BLaER1 treated with 17β-estradiol and CSF1 and Interleukin-3, amounts not matched to agents 10 nM and 100 nM (cell line): ENCODE measurements around the gene UBR3.
A peak's percentile ranks its signal among the peaks of the same experiment; 100 is the strongest.
"Not testable (repeated sequence)": the region's sequence is repeated elsewhere in the genome, so short reads cannot be mapped to it uniquely, and the experiment has no call there.

ENCODE experiments used
- H3K27ac ChIP-seq, 11 experiments: shearing (Covaris generic); formaldehyde crosslinking; 2 replicates each; pipeline ENCODE4 v1.8.1; 2022
- H3K27me3 ChIP-seq, 11 experiments: shearing (Covaris generic); formaldehyde crosslinking; 2 replicates each; pipeline ENCODE4 v1.8.1; 2022
- H3K36me3 ChIP-seq, 11 experiments: shearing (Covaris generic); formaldehyde crosslinking; 2 replicates each; pipeline ENCODE4 v1.8.1; 2022
- H3K4me1 ChIP-seq, 10 experiments: shearing (Covaris generic); formaldehyde crosslinking; 2 replicates each; pipeline ENCODE4 v1.8.1; 2022
- H3K4me2 ChIP-seq, 11 experiments: shearing (Covaris generic); formaldehyde crosslinking; 2 replicates each; pipeline ENCODE4 v1.8.1; 2022
- H3K4me3 ChIP-seq, 10 experiments: shearing (Covaris generic); formaldehyde crosslinking; 2 replicates each; pipeline ENCODE4 v1.8.1; 2022
- H3K9ac ChIP-seq, 11 experiments: shearing (Covaris generic); formaldehyde crosslinking; 2 replicates each; pipeline ENCODE4 v1.8.1; 2022
- H3K9me3 ChIP-seq, 11 experiments: shearing (Covaris generic); formaldehyde crosslinking; replicated peaks in 1 of 11; 2 replicates each; pipeline ENCODE4 v1.8.1; 2022
- H4K20me1 ChIP-seq, 11 experiments: shearing (Covaris generic); formaldehyde crosslinking; 2 replicates each; pipeline ENCODE4 v1.8.1; 2022
- Cebpa-rat ChIP-seq, 11 experiments: shearing (Covaris generic); IDR thresholded peaks; 2 replicates each; pipeline ENCODE4 v1.8.1; 2022

The UBR3 gene

GRCh38 chr2:169933124-169933711 is 106.0 kb downstream of the UBR3 start:
- H3K4me2 ChIP-seq: no peak overlapping the region
- no peak overlapping the region for H3K4me3 ChIP-seq
- H3K27me3 ChIP-seq: no peaks in the 10 kb centered on the region
- no peak overlapping the region for H3K9ac ChIP-seq
- no peaks in the 10 kb centered on the region for H4K20me1 ChIP-seq
- no peaks in the 10 kb centered on the region for H3K9me3 ChIP-seq
- H3K36me3 ChIP-seq: peaks cover 9 to 58% (median 26%) of the 10 kb centered on the region in 11 experiments; a peak in 20 of 22 replicates
- H3K27ac ChIP-seq: no peak overlapping the region
- peaks cover 0 to 9% (median 0%) of the 10 kb centered on the region in 10 experiments; a peak in 2 of 20 replicates for H3K4me1 ChIP-seq
- no peak for TF ChIP-seq Cebpa-rat (IDR thresholded peaks at IDR 0.05)

- not testable (repeated sequence) for H3K4me2 ChIP-seq, H3K4me1 ChIP-seq, H3K9ac ChIP-seq, H3K4me3 ChIP-seq, H3K27ac ChIP-seq, H3K9me3 ChIP-seq, H4K20me1 ChIP-seq, H3K27me3 ChIP-seq
- H3K36me3 ChIP-seq: peaks cover 10 to 60% (median 30%) of the 10 kb centered on the region in 11 experiments; a peak in 20 of 22 replicates
These were observed 109.4 kb downstream of the UBR3 start for GRCh38 chr2:169936652-169937051.

GRCh38 chr2:169945515-169945914 is 118.3 kb downstream of the UBR3 start:
- H3K9me3 ChIP-seq: no peaks in the 10 kb centered on the region
- no peaks in the 10 kb centered on the region for H3K27me3 ChIP-seq
- no peak overlapping the region for H3K4me2 ChIP-seq
- no peaks in the 10 kb centered on the region for H3K4me1 ChIP-seq
- peaks cover 24 to 85% (median 61%) of the 10 kb centered on the region in 11 experiments; a peak in 21 of 22 replicates for H3K36me3 ChIP-seq
- TF ChIP-seq Cebpa-rat (IDR thresholded peaks at IDR 0.05): no peak
- H4K20me1 ChIP-seq: no peaks in the 10 kb centered on the region
- H3K27ac ChIP-seq: no peak overlapping the region
- no peak overlapping the region for H3K9ac ChIP-seq
- no peak overlapping the region for H3K4me3 ChIP-seq

GRCh38 chr2:169946092-169946491 is 118.8 kb downstream of the UBR3 start:
- Histone ChIP-seq H3K27ac (no peak overlapping the region), H3K4me1 (no peaks in the 10 kb centered on the region), H3K4me2 (no peak overlapping the region), H4K20me1 (no peaks in the 10 kb centered on the region), H3K4me3 (no peak overlapping the region), H3K9ac (no peak overlapping the region), H3K36me3 (peaks cover 24 to 85% (median 55%) of the 10 kb centered on the region in 11 experiments; a peak in 21 of 22 replicates), H3K9me3 (no peaks in the 10 kb centered on the region), H3K27me3 (no peaks in the 10 kb centered on the region)
- no peak for TF ChIP-seq Cebpa-rat (IDR thresholded peaks at IDR 0.05)

GRCh38 chr2:169946546-169946945 is 119.3 kb downstream of the UBR3 start:
- Histone ChIP-seq H3K9me3 (no peaks in the 10 kb centered on the region), H3K27me3 (no peaks in the 10 kb centered on the region), H3K36me3 (peaks cover 23 to 85% (median 51%) of the 10 kb centered on the region in 11 experiments; a peak in 21 of 22 replicates), H4K20me1 (no peaks in the 10 kb centered on the region), H3K27ac (no peak overlapping the region), H3K4me3 (no peak overlapping the region), H3K4me2 (no peak overlapping the region), H3K9ac (no peak overlapping the region), H3K4me1 (no peaks in the 10 kb centered on the region)
- TF ChIP-seq Cebpa-rat (IDR thresholded peaks at IDR 0.05): no peak

- no peak for TF ChIP-seq Cebpa-rat (IDR thresholded peaks at IDR 0.05)
- no peak overlapping the region for H3K4me3 ChIP-seq
- H3K9ac ChIP-seq: no peak overlapping the region
- no peaks in the 10 kb centered on the region; a peak in 1 of 22 replicates for H4K20me1 ChIP-seq
- no peaks in the 10 kb centered on the region for H3K27me3 ChIP-seq
- H3K4me1 ChIP-seq: peaks cover 0 to 2% (median 0%) of the 10 kb centered on the region in 10 experiments; a peak in 2 of 20 replicates
- H3K27ac ChIP-seq: no peak overlapping the region
- H3K36me3 ChIP-seq: peaks cover 35 to 86% (median 53%) of the 10 kb centered on the region in 11 experiments
- peaks cover 0 to 5% (median 0%) of the 10 kb centered on the region in 11 experiments; a peak in 3 of 22 replicates for H3K9me3 ChIP-seq
- no peak overlapping the region for H3K4me2 ChIP-seq
These were observed 128.7 kb downstream of the UBR3 start for GRCh38 chr2:169955940-169956339.

GRCh38 chr2:169957219-169957618 is 130.0 kb downstream of the UBR3 start:
- H3K27ac ChIP-seq, H3K4me2 ChIP-seq, H3K9me3 ChIP-seq, H3K4me3 ChIP-seq, H3K9ac ChIP-seq, H4K20me1 ChIP-seq, H3K27me3 ChIP-seq: not testable (repeated sequence)
- Histone ChIP-seq H3K4me1 (peaks cover 0 to 14% (median 3%) of the 10 kb centered on the region in 10 experiments; a peak in 8 of 20 replicates), H3K36me3 (peaks cover 47 to 87% (median 65%) of the 10 kb centered on the region in 11 experiments)

- H3K4me1 ChIP-seq: peaks cover 0 to 18% (median 3%) of the 10 kb centered on the region in 10 experiments; a peak in 8 of 20 replicates
- H3K27me3 ChIP-seq: no peaks in the 10 kb centered on the region
- peak overlapping the region in 1 of 11 experiments; percentile 26; a peak in 2 of 22 replicates for H3K27ac ChIP-seq
- H3K36me3 ChIP-seq: peaks cover 53 to 94% (median 66%) of the 10 kb centered on the region in 11 experiments
- no peak overlapping the region for H3K4me3 ChIP-seq
- no peaks in the 10 kb centered on the region for H4K20me1 ChIP-seq
- peaks cover 0 to 3% (median 0%) of the 10 kb centered on the region in 11 experiments; a peak in 3 of 22 replicates for H3K9me3 ChIP-seq
- no peak overlapping the region for H3K9ac ChIP-seq
- TF ChIP-seq Cebpa-rat (IDR thresholded peaks at IDR 0.05): peak in 1 of 11 experiments; percentile 32; a peak in 1 of 22 replicates
- peak overlapping the region in 4 of 11 experiments; percentile 18 to 52 (median 46); a peak in 8 of 22 replicates for H3K4me2 ChIP-seq
These were observed 134.7 kb downstream of the UBR3 start for GRCh38 chr2:169961911-169962310.

GRCh38 chr2:169963786-169964185 is 136.5 kb downstream of the UBR3 start:
- Histone ChIP-seq H3K4me1 (peaks cover 0 to 18% (median 3%) of the 10 kb centered on the region in 10 experiments; a peak in 8 of 20 replicates), H3K27ac (no peak overlapping the region), H3K9ac (no peak overlapping the region), H3K4me3 (no peak overlapping the region), H3K27me3 (no peaks in the 10 kb centered on the region), H4K20me1 (no peaks in the 10 kb centered on the region), H3K9me3 (no peaks in the 10 kb centered on the region), H3K4me2 (no peak overlapping the region), H3K36me3 (peaks cover 46 to 90% (median 65%) of the 10 kb centered on the region in 11 experiments)
- TF ChIP-seq Cebpa-rat (IDR thresholded peaks at IDR 0.05): no peak

GRCh38 chr2:169964740-169965139 is 137.5 kb downstream of the UBR3 start:
- no peaks in the 10 kb centered on the region for H4K20me1 ChIP-seq
- H3K27me3 ChIP-seq: no peaks in the 10 kb centered on the region
- TF ChIP-seq Cebpa-rat (IDR thresholded peaks at IDR 0.05): no peak
- H3K4me2 ChIP-seq: no peak overlapping the region
- no peak overlapping the region for H3K4me3 ChIP-seq
- H3K9me3 ChIP-seq: peaks cover 5 to 8% (median 6%) of the 10 kb centered on the region in 11 experiments; a peak in 18 of 22 replicates
- peaks cover 0 to 18% (median 3%) of the 10 kb centered on the region in 10 experiments; a peak in 8 of 20 replicates for H3K4me1 ChIP-seq
- H3K36me3 ChIP-seq: peaks cover 41 to 90% (median 65%) of the 10 kb centered on the region in 11 experiments
- no peak overlapping the region for H3K9ac ChIP-seq
- H3K27ac ChIP-seq: no peak overlapping the region
